H9 (cell line): Measurements from ENCODE around the gene INMT. TPM values are rescaled to one million over a fixed set of nuclear protein-coding genes. Genes with fewer than 3 reads are reported as not detected.

Experiments
- DNase-seq: peaks from one replicate; pipeline ENCODE4 v3.0.0-alpha.2; 2017
- H2AFZ ChIP-seq: one replicate; pipeline ENCODE4 v1.6.1; 2013; ENCODE audit warnings: mild to moderate bottlenecking, low read length, control low read depth, moderate library complexity
- H2AK5ac ChIP-seq: 2 replicates; pipeline ENCODE4 v1.6.1; 2013; ENCODE audit warnings: low read length, control low read depth, mixed read lengths; ENCODE audit not compliant: insufficient read length
- H2BK120ac ChIP-seq: one replicate; pipeline ENCODE4 v1.6.1; 2013; ENCODE audit warnings: low read depth, mild to moderate bottlenecking, low read length, control low read depth, inconsistent platforms; ENCODE audit not compliant: poor library complexity, severe bottlenecking
- H2BK12ac ChIP-seq: 2 replicates; pipeline ENCODE4 v1.6.1; 2013; ENCODE audit warnings: low read length, control low read depth, mixed read lengths, low read depth; ENCODE audit not compliant: insufficient read length
- H2BK15ac ChIP-seq: 2 replicates; pipeline ENCODE4 v1.6.1; 2013; ENCODE audit warnings: low read depth, low read length, control low read depth
- H2BK20ac ChIP-seq: one replicate; pipeline ENCODE4 v1.6.1; 2013; ENCODE audit warnings: low read depth, mild to moderate bottlenecking, low read length, control low read depth, inconsistent platforms; ENCODE audit not compliant: poor library complexity, severe bottlenecking
- H2BK5ac ChIP-seq: 2 replicates; pipeline ENCODE4 v1.6.1; 2013; ENCODE audit warnings: low read length, control low read depth, mixed read lengths; ENCODE audit not compliant: insufficient read length
- H3K14ac ChIP-seq: 2 replicates; pipeline ENCODE4 v1.6.1; 2013; ENCODE audit warnings: low read length, control low read depth; ENCODE audit not compliant: insufficient read depth
- H3K18ac ChIP-seq: 2 replicates; pipeline ENCODE4 v1.6.1; 2013; ENCODE audit warnings: low read depth, mild to moderate bottlenecking, mixed read lengths, low read length, control low read depth; ENCODE audit not compliant: insufficient read length
- H3K23ac ChIP-seq: 2 replicates; pipeline ENCODE4 v1.6.1; 2013; ENCODE audit warnings: low read length, control low read depth, mixed read lengths, low read depth; ENCODE audit not compliant: insufficient read length
- H3K23me2 ChIP-seq: 2 replicates; pipeline ENCODE4 v1.6.1; 2013; ENCODE audit warnings: low read depth, mild to moderate bottlenecking, mixed read lengths, low read length, control low read depth; ENCODE audit not compliant: insufficient read length, poor library complexity, severe bottlenecking
- H3K27ac ChIP-seq: 2 replicates; pipeline ENCODE4 v1.5.1; 2013; ENCODE audit warnings: low read length, control low read depth, mixed read lengths, low read depth; ENCODE audit not compliant: insufficient read length
- H3K27me3 ChIP-seq: 2 replicates; pipeline ENCODE4 v1.6.1; 2013; ENCODE audit warnings: low read length, control low read depth, inconsistent platforms; ENCODE audit not compliant: insufficient read depth
- H3K4ac ChIP-seq: 2 replicates; pipeline ENCODE4 v1.6.1; 2013; ENCODE audit warnings: low read depth, mild to moderate bottlenecking, control low read depth, inconsistent platforms, low read length, moderate library complexity
- H3K4me1 ChIP-seq: 2 replicates; pipeline ENCODE4 v1.6.1; 2013; ENCODE audit warnings: low read length, control low read depth, inconsistent platforms; ENCODE audit not compliant: insufficient read depth
- H3K4me2 ChIP-seq: 2 replicates; pipeline ENCODE4 v1.6.1; 2013; ENCODE audit warnings: low read length, control low read depth, mixed read lengths; ENCODE audit not compliant: insufficient read length, insufficient read depth
- H3K56ac ChIP-seq: 2 replicates; pipeline ENCODE4 v1.6.1; 2013; ENCODE audit warnings: low read depth, mild to moderate bottlenecking, mixed read lengths, low read length, control low read depth; ENCODE audit not compliant: insufficient read length
- H3K79me1 ChIP-seq: 2 replicates; pipeline ENCODE4 v1.6.1; 2013; ENCODE audit warnings: low read depth, mild to moderate bottlenecking, moderate library complexity, low read length, control low read depth, inconsistent platforms; ENCODE audit not compliant: insufficient read depth, poor library complexity, severe bottlenecking
- H3K79me2 ChIP-seq: 2 replicates; pipeline ENCODE4 v1.6.1; 2013; ENCODE audit warnings: low read length, control low read depth, inconsistent platforms; ENCODE audit not compliant: insufficient read depth
- H3K9ac ChIP-seq: 2 replicates; pipeline ENCODE4 v1.6.1; 2013; ENCODE audit warnings: low read length, control low read depth, mixed read lengths; ENCODE audit not compliant: insufficient read length; ENCODE audit errors: extremely low read depth
- H3K9me3 ChIP-seq: one replicate; pipeline ENCODE4 v1.6.1; 2013; ENCODE audit warnings: low read depth, low read length, inconsistent platforms; ENCODE audit not compliant: control insufficient read depth
- H3T11ph ChIP-seq: one replicate; pipeline ENCODE4 v1.6.1; 2013; ENCODE audit warnings: mild to moderate bottlenecking, low read length, control low read depth, inconsistent platforms
- H4K20me1 ChIP-seq: one replicate; pipeline ENCODE4 v1.6.1; 2013; ENCODE audit not compliant: control insufficient read depth, insufficient read length, insufficient read depth
- H4K5ac ChIP-seq: 2 replicates; pipeline ENCODE4 v1.6.1; 2013; ENCODE audit warnings: low read depth, mild to moderate bottlenecking, mixed read lengths, low read length, control low read depth; ENCODE audit not compliant: insufficient read length
- H4K8ac ChIP-seq: replicated peaks from 2 replicates; pipeline ENCODE4 v1.6.1; 2013; ENCODE audit warnings: low read length, control low read depth, mixed read lengths, low read depth; ENCODE audit not compliant: insufficient read length
- H4K91ac ChIP-seq: 2 replicates; pipeline ENCODE4 v1.6.1; 2013; ENCODE audit warnings: low read depth, mild to moderate bottlenecking, moderate library complexity, mixed read lengths, low read length, control low read depth; ENCODE audit not compliant: insufficient read length
- H3K27ac Mint-ChIP-seq, 3 experiments: 2 replicates in 2 of 3; 3 replicates in 1 of 3; pipeline ENCODE4 v1.8.0; 2020 to 2021; ENCODE audit warnings: mixed read lengths in 3 of 3, mild to moderate bottlenecking in 1 of 3, moderate library complexity in 1 of 3
- H3K27me3 Mint-ChIP-seq: 2 replicates; pipeline ENCODE4 v1.8.0; 2021; ENCODE audit warnings: low read depth, mild to moderate bottlenecking, moderate library complexity, mixed read lengths
- H3K36me3 Mint-ChIP-seq, 3 experiments: 2 replicates in 2 of 3; 3 replicates in 1 of 3; pipeline ENCODE4 v1.8.0; 2020 to 2021; ENCODE audit warnings: low read depth in 3 of 3, mixed read lengths in 3 of 3; ENCODE audit not compliant: insufficient read depth in 1 of 3
- H3K4me1 Mint-ChIP-seq, 2 experiments: 2 replicates each; pipeline ENCODE4 v1.8.0; 2020; ENCODE audit warnings: mixed read lengths in 2 of 2
- H3K4me3 Mint-ChIP-seq, 2 experiments: 2 replicates in 1 of 2; 3 replicates in 1 of 2; pipeline ENCODE4 v1.8.0; 2020 to 2021; ENCODE audit warnings: mild to moderate bottlenecking in 2 of 2, mixed read lengths in 2 of 2, moderate library complexity in 1 of 2
- H3K9me3 Mint-ChIP-seq, 2 experiments: 2 replicates in 1 of 2; 3 replicates in 1 of 2; pipeline ENCODE4 v1.8.0; 2020; ENCODE audit warnings: mild to moderate bottlenecking in 2 of 2, mixed read lengths in 2 of 2, moderate library complexity in 1 of 2
- CTCF ChIP-seq: fragments of 200-600 bp; sonication (generic); conservative IDR thresholded peaks from 3 replicates; pipeline ENCODE4 v1.8.0; 2021; ENCODE audit warnings: antibody characterized with exemption, mild to moderate bottlenecking
- WGBS: extraction: QIAGEN DNeasy Blood & Tissue Kit; methylation state at CpG from one replicate; pipeline ENCODE4 v1.1.7; 2013; ENCODE audit warnings: missing lambda C conversion rate, low lambda C conversion rate, mixed read lengths; ENCODE audit not compliant: insufficient read length; ENCODE audit errors: extremely low coverage; 5-methylcytosine and 5-hydroxymethylcytosine counted together
- total RNA-seq: library from RNA; stranded (reverse); gene quantifications from 2 replicates; pipeline ENCODE4 v1.2.1, GENCODE V29; 2021

Gene INMT
- total RNA-seq, 1 experiment from 2014 or later: 0.70 TPM

GRCh38 chr7:30709549-30709948, 42.4 kb upstream of the INMT start:
- H3K56ac ChIP-seq: no peak overlapping the region
- WGBS: no CpG with 5 or more reads among the region's 6 CpGs
- H3K23me2 ChIP-seq: no peaks in the 10 kb centered on the region
- no peak overlapping the region for H4K8ac ChIP-seq
- Mint-ChIP-seq H3K9me3 (no peaks in the 10 kb centered on the region; a peak in 1 of 5 replicates), H3K27ac (no peak overlapping the region), H3K27me3 (peaks cover 3% of the 10 kb centered on the region; the same call in 1 of the 2 replicates), H3K36me3 (no peaks in the 10 kb centered on the region), H3K4me3 (no peak overlapping the region), H3K4me1 (peaks cover 4 to 11% of the 10 kb centered on the region in 2 experiments; a peak in 3 of 4 replicates)
- no peaks in the 10 kb centered on the region for H3K9me3 ChIP-seq
- H4K5ac ChIP-seq: no peak overlapping the region
- no peak overlapping the region for H3K18ac ChIP-seq
- no peak overlapping the region for H4K91ac ChIP-seq
- no peak overlapping the region for H2BK12ac ChIP-seq
- H2BK20ac ChIP-seq: no peak overlapping the region
- no peak overlapping the region for H2BK15ac ChIP-seq
- DNase-seq: no peak
- no peak overlapping the region for H3T11ph ChIP-seq
- no peaks in the 10 kb centered on the region for H4K20me1 ChIP-seq
- no peaks in the 10 kb centered on the region for H3K79me1 ChIP-seq
- no peaks in the 10 kb centered on the region for H3K4me1 ChIP-seq
- no peak overlapping the region for H2BK120ac ChIP-seq
- H3K9ac ChIP-seq: no peak overlapping the region
- H2BK5ac ChIP-seq: no peak overlapping the region
- no peak overlapping the region for H3K27ac ChIP-seq
- no peak overlapping the region for H3K4me2 ChIP-seq
- H2AFZ ChIP-seq: no peak overlapping the region
- H3K79me2 ChIP-seq: no peaks in the 10 kb centered on the region
- no peak for TF ChIP-seq CTCF
- H3K14ac ChIP-seq: no peak overlapping the region
- no peak overlapping the region for H3K23ac ChIP-seq
- no peaks in the 10 kb centered on the region for H3K27me3 ChIP-seq
- H3K4ac ChIP-seq: no peak overlapping the region
- H2AK5ac ChIP-seq: no peak overlapping the region
